Dendritic cell treated with granulocyte-macrophage colony-stimulating factor and Interleukin-4, amounts not matched to agents 40 ng/mL and 50 ng/mL, for 4 days (primary cell): Measurements from ENCODE around the gene ZNF541.

Experiments
- H3K27ac Mint-ChIP-seq: one replicate; pipeline ENCODE4 v1.8.0; 2022; ENCODE audit warnings: mild to moderate bottlenecking, mixed read lengths
- H3K27me3 Mint-ChIP-seq: one replicate; pipeline ENCODE4 v1.8.0; 2022; ENCODE audit warnings: mild to moderate bottlenecking, mixed read lengths
- H3K36me3 Mint-ChIP-seq: one replicate; pipeline ENCODE4 v1.8.0; 2022; ENCODE audit warnings: low read depth, mixed read lengths
- H3K4me1 Mint-ChIP-seq: one replicate; pipeline ENCODE4 v1.8.0; 2022; ENCODE audit warnings: low read depth, mixed read lengths
- H3K4me3 Mint-ChIP-seq: one replicate; pipeline ENCODE4 v1.8.0; 2022; ENCODE audit warnings: mild to moderate bottlenecking, moderate library complexity, mixed read lengths
- H3K9me3 Mint-ChIP-seq: one replicate; pipeline ENCODE4 v1.8.0; 2022; ENCODE audit warnings: mixed read lengths
- intact Hi-C: fragments of 100-400 bp; cut with micrococcal nuclease; formaldehyde crosslinking; loops from one replicate; pipeline ENCODE4 v1.15.0; 2022

ZNF541 gene

DNA sequence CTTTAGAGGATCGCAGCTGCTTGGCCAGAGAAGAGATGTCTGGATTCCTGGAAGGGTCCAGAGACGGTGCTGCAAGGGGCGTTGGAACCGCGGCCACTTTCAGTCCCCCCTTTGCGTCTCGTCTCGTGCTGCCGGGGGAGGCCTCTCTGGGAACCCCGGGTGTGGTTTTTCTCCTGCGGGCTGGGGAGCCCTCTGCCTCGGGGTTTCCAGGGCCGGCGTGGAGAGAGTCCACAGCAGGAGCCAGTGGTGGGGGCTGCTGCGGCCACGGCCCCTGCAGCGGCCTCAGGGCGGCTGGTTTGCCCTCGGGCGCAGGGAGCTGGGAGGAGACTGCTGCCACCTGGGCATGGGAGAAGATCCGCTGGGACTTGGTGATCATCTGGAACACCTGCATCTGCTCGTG lies 28.5 kb downstream of the ZNF541 start:
- Mint-ChIP-seq H3K27me3 (peaks cover 61% of the 10 kb centered on the region), H3K4me1 (no peaks in the 10 kb centered on the region), H3K36me3 (no peaks in the 10 kb centered on the region), H3K9me3 (no peaks in the 10 kb centered on the region), H3K4me3 (no peak overlapping the region), H3K27ac (no peak overlapping the region)
- intact Hi-C loops: no loop called here

DNA sequence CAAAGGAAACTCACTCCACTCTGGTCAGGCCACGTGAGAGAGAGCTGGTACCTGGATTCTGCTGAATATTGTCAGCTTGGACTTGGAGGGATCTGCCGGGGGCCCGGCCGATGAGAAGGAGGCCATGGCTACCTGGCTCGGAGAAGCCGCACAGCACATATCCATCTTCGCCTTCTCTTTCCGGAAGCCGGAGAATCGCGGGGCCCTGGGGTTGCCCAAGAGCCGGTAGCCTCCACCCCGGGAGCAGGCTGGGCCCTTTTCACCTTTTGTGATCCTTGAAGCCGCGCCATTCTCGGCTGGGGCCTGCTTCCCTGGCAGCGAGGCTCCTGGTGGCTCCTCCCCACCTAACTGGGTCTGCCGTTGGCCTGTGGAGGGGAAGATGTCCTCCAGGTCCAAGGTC lies 28.9 kb downstream of the ZNF541 start:
- H3K4me1 Mint-ChIP-seq: no peaks in the 10 kb centered on the region
- intact Hi-C loops: no loop called here
- H3K9me3 Mint-ChIP-seq: no peaks in the 10 kb centered on the region
- H3K36me3 Mint-ChIP-seq: no peaks in the 10 kb centered on the region
- H3K27ac Mint-ChIP-seq: no peak overlapping the region
- peaks cover 57% of the 10 kb centered on the region for H3K27me3 Mint-ChIP-seq
- no peak overlapping the region for H3K4me3 Mint-ChIP-seq

DNA sequence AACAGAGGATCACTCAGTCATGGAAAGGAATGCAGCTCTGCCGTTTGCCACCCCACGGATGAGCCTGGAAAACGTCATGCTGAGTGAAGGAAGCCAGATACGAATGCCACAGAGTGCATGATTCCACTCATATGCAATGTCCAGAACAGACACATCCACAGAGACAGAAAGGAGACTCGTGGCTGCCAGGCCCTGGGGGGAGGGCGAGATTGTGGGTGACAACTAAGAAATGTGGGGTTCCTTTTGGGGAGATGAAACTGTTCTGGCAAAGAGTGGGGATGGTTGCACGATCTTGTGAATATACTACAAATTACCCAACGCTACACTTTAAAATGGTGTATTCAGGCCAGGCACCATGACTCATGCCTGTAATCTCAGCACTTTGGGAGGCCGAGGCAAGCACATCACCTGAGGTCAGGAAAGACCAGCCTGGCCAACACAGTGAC lies 30.9 kb downstream of the ZNF541 start:
- Mint-ChIP-seq H3K27ac (no peak overlapping the region), H3K4me3 (no peak overlapping the region), H3K4me1 (no peaks in the 10 kb centered on the region), H3K36me3 (no peaks in the 10 kb centered on the region), H3K9me3 (no peaks in the 10 kb centered on the region), H3K27me3 (peaks cover 44% of the 10 kb centered on the region)
- intact Hi-C loops: no loop called here

DNA sequence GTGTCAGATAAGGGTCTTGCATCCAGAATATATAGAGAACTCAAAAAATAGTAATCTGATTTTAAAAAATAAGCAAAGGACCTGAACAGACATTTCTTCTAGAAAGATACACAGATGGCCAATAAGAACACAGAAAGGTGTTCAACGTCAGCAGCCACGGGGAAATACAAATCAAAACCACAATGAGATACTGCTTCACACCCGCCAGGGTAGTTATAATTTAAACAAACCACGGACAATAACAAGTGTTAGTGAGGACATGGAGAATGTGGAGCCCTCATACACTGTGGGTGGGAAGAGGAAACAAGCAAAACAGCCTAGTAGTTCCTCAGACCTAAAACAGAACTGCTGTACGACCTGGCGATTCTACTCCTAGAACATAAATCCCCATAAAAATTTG lies 31.4 kb downstream of the ZNF541 start:
- H3K27me3 Mint-ChIP-seq: peaks cover 39% of the 10 kb centered on the region
- H3K4me1 Mint-ChIP-seq: no peaks in the 10 kb centered on the region
- intact Hi-C loops: no loop called here
- H3K27ac Mint-ChIP-seq: no peak overlapping the region
- H3K9me3 Mint-ChIP-seq: no peaks in the 10 kb centered on the region
- no peak overlapping the region for H3K4me3 Mint-ChIP-seq
- H3K36me3 Mint-ChIP-seq: no peaks in the 10 kb centered on the region

DNA sequence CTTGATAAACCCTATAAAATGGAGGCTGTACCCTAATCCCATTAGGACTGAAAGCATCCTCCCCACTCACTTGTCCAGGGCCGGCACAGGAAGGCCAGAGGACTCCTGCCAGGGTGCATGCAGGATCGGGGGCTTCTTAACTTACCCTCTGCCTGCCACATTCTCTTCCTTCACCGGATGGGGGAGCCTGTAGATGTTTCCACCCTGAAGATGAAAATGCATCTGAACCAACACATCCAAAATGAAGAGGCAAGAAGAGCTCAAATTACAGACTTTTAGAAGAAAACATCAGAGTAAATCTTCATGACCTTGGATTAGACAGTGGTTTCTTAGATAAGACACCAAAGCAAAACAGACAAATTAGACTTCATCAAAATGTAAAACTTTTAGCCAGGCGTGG lies 32.2 kb downstream of the ZNF541 start:
- intact Hi-C loops: no loop called here
- no peaks in the 10 kb centered on the region for H3K36me3 Mint-ChIP-seq
- H3K4me1 Mint-ChIP-seq: no peaks in the 10 kb centered on the region
- H3K4me3 Mint-ChIP-seq: no peak overlapping the region
- H3K9me3 Mint-ChIP-seq: no peaks in the 10 kb centered on the region
- peaks cover 34% of the 10 kb centered on the region for H3K27me3 Mint-ChIP-seq
- no peak overlapping the region for H3K27ac Mint-ChIP-seq

DNA sequence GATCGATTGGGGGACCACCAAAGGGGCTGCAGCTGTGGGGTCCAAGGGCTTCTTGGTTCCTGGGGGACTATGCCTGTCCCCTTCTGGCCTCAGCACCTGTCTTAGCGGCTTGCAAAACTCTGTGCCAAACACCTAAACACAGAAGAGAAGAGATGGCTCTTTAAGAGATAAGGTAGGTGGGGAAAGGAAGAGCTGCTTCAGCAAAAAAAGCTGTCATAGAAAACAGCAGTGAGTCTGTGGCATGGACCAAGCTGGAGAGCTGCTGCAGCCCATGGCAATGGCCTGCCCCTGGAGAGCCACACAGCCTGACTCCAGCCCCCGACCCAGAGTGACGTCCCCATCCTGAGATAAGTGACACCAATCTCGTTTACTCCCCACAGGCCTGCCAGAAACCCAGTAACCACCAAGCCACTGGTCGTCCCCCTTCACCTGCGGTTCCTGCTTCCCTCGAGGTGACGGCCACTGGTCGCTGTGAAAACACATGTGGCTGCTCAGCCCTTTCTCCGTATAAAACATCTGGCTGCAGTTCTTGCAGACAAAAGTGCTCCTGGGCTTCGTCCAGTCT lies 33.1 kb downstream of the ZNF541 start:
- no peaks in the 10 kb centered on the region for H3K9me3 Mint-ChIP-seq
- no peaks in the 10 kb centered on the region for H3K4me1 Mint-ChIP-seq
- intact Hi-C loops: no loop called here
- no peak overlapping the region for H3K4me3 Mint-ChIP-seq
- H3K36me3 Mint-ChIP-seq: no peaks in the 10 kb centered on the region
- peaks cover 30% of the 10 kb centered on the region for H3K27me3 Mint-ChIP-seq
- no peak overlapping the region for H3K27ac Mint-ChIP-seq

DNA sequence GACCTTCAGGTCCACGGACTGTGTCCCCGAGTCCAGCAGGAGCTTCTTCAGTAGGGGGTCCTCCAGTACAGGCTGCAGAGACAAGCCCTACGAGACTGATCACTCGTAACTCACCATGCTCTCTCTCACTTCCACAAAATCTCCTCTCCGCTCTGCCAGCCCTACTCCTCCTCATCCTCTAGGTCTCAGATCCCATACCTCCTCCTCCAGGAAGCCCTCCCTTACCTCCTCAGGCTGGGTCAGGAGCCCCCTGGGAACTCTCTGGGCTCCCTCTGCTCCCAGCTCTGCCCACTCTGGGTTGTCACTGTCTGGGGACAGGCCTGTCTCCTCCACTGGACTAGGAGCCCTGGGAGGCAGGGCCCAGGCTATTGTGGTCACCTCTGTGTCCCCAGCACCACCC lies 34.1 kb downstream of the ZNF541 start:
- Mint-ChIP-seq H3K27ac (no peak overlapping the region), H3K36me3 (no peaks in the 10 kb centered on the region), H3K9me3 (no peaks in the 10 kb centered on the region)

DNA sequence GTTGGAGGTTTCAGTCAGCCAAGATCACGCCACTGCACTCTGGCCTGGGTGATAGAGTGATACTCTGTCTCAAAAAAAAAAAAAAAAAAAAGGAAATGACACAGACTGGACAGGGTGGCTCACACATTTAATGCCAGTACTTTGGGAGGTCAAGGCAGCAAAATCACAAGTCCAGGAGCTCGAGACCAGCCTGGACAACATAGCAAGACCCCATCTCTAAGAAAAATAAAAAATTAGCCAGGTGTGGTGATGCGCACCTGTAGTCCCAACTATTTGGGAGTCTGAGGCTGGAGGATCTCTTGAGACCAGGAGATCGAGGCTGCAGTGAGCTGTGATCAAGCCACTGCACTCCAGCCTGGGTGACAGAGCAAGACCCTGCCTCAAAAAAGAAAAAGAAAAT lies 35.5 kb downstream of the ZNF541 start:
- H3K36me3 Mint-ChIP-seq: no peaks in the 10 kb centered on the region
- H3K27me3 Mint-ChIP-seq: peaks cover 13% of the 10 kb centered on the region
- intact Hi-C loops: no loop called here
- no peaks in the 10 kb centered on the region for H3K4me1 Mint-ChIP-seq
- no peak overlapping the region for H3K4me3 Mint-ChIP-seq
- no peak overlapping the region for H3K27ac Mint-ChIP-seq
- H3K9me3 Mint-ChIP-seq: no peaks in the 10 kb centered on the region

More for the DNA sequence above, 34.1 kb downstream of the ZNF541 start:
- Mint-ChIP-seq H3K27me3 (peaks cover 21% of the 10 kb centered on the region), H3K4me3 (no peak overlapping the region), H3K4me1 (no peaks in the 10 kb centered on the region)
- intact Hi-C loops: no loop called here

DNA sequence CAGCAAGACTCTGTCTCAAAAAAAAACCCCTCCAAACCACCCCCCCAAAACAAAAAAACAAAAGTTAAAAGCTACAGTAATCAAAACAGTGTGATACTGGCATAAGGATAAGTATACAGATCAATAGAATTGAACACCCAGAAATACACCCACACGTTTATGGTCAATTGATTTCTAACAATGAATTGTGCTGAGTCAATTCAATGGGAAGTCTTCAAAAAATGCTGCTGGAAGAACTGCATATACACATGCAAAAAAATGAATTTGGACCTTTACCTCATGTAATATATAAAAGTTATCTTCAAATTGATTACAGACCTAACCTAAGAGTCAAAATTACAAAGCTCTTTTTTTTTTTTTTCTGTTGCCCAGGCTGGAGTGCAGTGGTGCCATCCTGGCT lies 38.3 kb downstream of the ZNF541 start:
- intact Hi-C loops: no loop called here
- Mint-ChIP-seq H3K27ac (no peak overlapping the region), H3K27me3 (peaks cover 6% of the 10 kb centered on the region), H3K36me3 (no peaks in the 10 kb centered on the region), H3K9me3 (no peaks in the 10 kb centered on the region), H3K4me1 (peaks cover 8% of the 10 kb centered on the region), H3K4me3 (no peak overlapping the region)

DNA sequence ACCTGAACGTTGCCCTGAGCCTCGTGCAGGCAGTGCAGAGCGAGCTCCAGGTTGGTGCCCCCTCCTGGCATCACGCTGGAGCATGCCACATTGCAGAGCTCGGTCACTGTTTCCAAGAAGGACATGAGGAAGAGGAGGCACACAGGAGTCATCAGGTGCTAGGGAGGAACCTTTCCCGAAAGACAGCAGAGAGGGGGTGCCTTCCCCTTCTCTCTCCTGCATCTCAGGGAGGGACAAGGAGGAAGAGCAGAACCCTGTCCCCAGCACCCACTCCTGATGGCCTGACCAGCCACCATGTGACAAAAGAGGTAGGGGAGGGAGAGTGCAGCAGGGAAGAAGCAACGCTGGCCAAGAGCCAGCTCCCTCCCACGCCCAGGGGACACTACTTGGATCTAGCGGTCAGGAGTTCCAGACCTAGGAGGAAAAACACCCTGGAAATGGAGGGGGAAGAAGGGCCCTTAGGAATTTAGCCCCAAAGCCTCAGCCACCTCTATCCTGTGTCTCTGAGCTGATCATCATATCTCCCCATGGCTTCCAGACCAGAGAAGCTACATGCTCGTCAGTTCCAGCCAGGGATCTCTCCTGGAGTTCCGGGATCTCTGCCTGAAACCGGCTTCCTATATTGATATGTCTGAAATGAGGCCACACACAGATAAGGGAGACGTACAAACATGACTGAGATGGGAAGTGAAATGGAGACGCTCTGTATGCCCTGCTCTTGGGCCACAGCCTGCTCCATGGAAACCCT lies 41.1 kb downstream of the ZNF541 start:
- Mint-ChIP-seq H3K4me3 (no peak overlapping the region), H3K27me3 (peaks cover 10% of the 10 kb centered on the region), H3K4me1 (peaks cover 8% of the 10 kb centered on the region), H3K36me3 (no peaks in the 10 kb centered on the region), H3K9me3 (no peaks in the 10 kb centered on the region), H3K27ac (no peak overlapping the region)
- intact Hi-C loops: no loop called here

DNA sequence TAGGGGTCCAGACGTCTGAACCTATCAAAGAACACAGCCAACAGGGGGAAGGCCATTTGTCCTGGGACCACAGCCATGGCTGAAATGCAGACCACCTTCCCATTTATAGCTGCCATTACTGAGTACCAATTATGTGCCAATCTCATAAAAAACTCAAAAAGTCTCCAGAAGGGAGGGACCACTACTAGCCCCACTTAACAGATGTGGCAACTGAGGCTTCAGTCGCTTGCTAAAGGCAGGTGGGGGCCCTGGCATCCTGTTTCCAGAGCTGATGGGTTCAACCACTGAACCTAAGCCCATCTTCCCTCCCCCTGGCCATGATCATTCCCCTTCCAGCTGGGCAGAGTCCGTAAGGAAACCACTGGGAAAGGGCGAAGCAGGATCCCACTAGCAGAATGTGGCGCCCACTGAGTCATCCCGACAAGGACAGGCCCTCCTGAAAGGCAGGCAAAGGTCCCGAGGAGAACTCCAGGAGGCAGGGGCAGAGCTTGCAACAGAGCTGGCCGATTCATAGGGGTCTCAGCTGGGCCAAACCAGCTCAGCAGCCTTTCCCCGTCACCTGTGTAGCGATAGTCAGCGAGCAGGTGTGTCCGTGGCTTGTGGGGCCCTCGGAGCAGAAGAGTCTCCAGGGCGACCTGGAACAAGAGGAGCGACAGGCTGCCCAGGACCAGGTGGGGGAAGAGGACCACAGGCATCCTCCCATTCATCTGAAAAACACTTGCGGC lies 43.8 kb downstream of the ZNF541 start:
- Mint-ChIP-seq H3K36me3 (no peaks in the 10 kb centered on the region), H3K27me3 (peaks cover 15% of the 10 kb centered on the region), H3K4me1 (peaks cover 8% of the 10 kb centered on the region), H3K9me3 (no peaks in the 10 kb centered on the region), H3K4me3 (no peak overlapping the region), H3K27ac (no peak overlapping the region)
- intact Hi-C loops: no loop called here

DNA sequence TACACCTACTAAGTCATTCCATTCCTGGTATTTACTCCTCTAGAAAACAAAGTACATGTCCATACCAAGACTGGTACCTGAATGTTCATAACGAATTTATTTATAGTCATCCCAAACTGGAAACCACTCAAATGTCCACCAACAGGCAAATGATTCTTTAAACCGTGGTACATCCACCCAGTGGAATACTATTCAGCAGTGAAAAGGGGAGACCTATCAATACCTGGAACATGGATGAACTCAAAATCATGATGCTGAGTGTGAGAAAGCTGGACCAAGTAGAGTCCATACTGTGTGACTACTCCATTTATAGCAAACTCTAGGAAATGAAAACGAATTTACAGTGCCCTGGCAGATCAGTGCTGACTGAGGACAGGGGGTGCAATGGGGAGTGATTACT lies 46.1 kb downstream of the ZNF541 start:
- H3K9me3 Mint-ChIP-seq: no peaks in the 10 kb centered on the region
- no peak overlapping the region for H3K27ac Mint-ChIP-seq
- no peaks in the 10 kb centered on the region for H3K36me3 Mint-ChIP-seq
- H3K4me3 Mint-ChIP-seq: no peak overlapping the region
- H3K27me3 Mint-ChIP-seq: peaks cover 25% of the 10 kb centered on the region
- intact Hi-C loops: no loop called here
- H3K4me1 Mint-ChIP-seq: peaks cover 7% of the 10 kb centered on the region

DNA sequence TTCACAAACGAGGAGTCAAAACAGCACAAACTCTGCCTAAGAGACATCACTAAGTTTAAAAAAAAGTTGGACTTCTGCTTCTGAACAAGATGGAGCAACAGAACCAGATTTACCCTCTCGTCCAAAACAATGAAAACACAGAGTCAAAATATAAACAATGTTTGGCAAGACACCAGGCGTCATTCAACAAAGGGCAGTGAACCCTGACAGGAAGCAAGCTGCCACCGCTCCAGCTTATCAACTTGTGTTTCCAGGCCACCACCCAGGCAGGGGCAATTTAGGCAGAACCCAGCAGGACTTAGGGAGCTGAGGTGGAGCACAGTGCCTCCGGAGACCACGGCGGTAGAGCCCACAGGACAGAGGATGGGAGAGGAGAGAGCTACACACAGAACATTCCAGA lies 49.5 kb downstream of the ZNF541 start:
- Mint-ChIP-seq H3K36me3 (no peaks in the 10 kb centered on the region), H3K27ac (no peak overlapping the region), H3K4me1 (peaks cover 6% of the 10 kb centered on the region), H3K9me3 (no peaks in the 10 kb centered on the region), H3K27me3 (peaks cover 44% of the 10 kb centered on the region), H3K4me3 (no peak overlapping the region)
- intact Hi-C loops: no loop called here
